H9 (cell line): Measurements from ENCODE around the gene PRKCA. TPM values are rescaled to one million over a fixed set of nuclear protein-coding genes. Genes with fewer than 3 reads are reported as not detected.
A peak's percentile ranks its signal among the peaks of the same experiment; 100 is the strongest.

Experiments used
- DNase-seq: peaks from one replicate; pipeline ENCODE4 v3.0.0-alpha.2; 2017
- H2AFZ ChIP-seq: one replicate; pipeline ENCODE4 v1.6.1; 2013; ENCODE audit warnings: mild to moderate bottlenecking, low read length, control low read depth, moderate library complexity
- H2AK5ac ChIP-seq: 2 replicates; pipeline ENCODE4 v1.6.1; 2013; ENCODE audit warnings: low read length, control low read depth, mixed read lengths; ENCODE audit not compliant: insufficient read length
- H2BK120ac ChIP-seq: one replicate; pipeline ENCODE4 v1.6.1; 2013; ENCODE audit warnings: low read depth, mild to moderate bottlenecking, low read length, control low read depth, inconsistent platforms; ENCODE audit not compliant: poor library complexity, severe bottlenecking
- H2BK12ac ChIP-seq: 2 replicates; pipeline ENCODE4 v1.6.1; 2013; ENCODE audit warnings: low read length, control low read depth, mixed read lengths, low read depth; ENCODE audit not compliant: insufficient read length
- H2BK15ac ChIP-seq: 2 replicates; pipeline ENCODE4 v1.6.1; 2013; ENCODE audit warnings: low read depth, low read length, control low read depth
- H2BK20ac ChIP-seq: one replicate; pipeline ENCODE4 v1.6.1; 2013; ENCODE audit warnings: low read depth, mild to moderate bottlenecking, low read length, control low read depth, inconsistent platforms; ENCODE audit not compliant: poor library complexity, severe bottlenecking
- H2BK5ac ChIP-seq: 2 replicates; pipeline ENCODE4 v1.6.1; 2013; ENCODE audit warnings: low read length, control low read depth, mixed read lengths; ENCODE audit not compliant: insufficient read length
- H3K14ac ChIP-seq: 2 replicates; pipeline ENCODE4 v1.6.1; 2013; ENCODE audit warnings: low read length, control low read depth; ENCODE audit not compliant: insufficient read depth
- H3K18ac ChIP-seq: 2 replicates; pipeline ENCODE4 v1.6.1; 2013; ENCODE audit warnings: low read depth, mild to moderate bottlenecking, mixed read lengths, low read length, control low read depth; ENCODE audit not compliant: insufficient read length
- H3K23ac ChIP-seq: 2 replicates; pipeline ENCODE4 v1.6.1; 2013; ENCODE audit warnings: low read length, control low read depth, mixed read lengths, low read depth; ENCODE audit not compliant: insufficient read length
- H3K23me2 ChIP-seq: 2 replicates; pipeline ENCODE4 v1.6.1; 2013; ENCODE audit warnings: low read depth, mild to moderate bottlenecking, mixed read lengths, low read length, control low read depth; ENCODE audit not compliant: insufficient read length, poor library complexity, severe bottlenecking
- H3K27ac ChIP-seq: 2 replicates; pipeline ENCODE4 v1.5.1; 2013; ENCODE audit warnings: low read length, control low read depth, mixed read lengths, low read depth; ENCODE audit not compliant: insufficient read length
- H3K27me3 ChIP-seq: 2 replicates; pipeline ENCODE4 v1.6.1; 2013; ENCODE audit warnings: low read length, control low read depth, inconsistent platforms; ENCODE audit not compliant: insufficient read depth
- H3K4ac ChIP-seq: 2 replicates; pipeline ENCODE4 v1.6.1; 2013; ENCODE audit warnings: low read depth, mild to moderate bottlenecking, control low read depth, inconsistent platforms, low read length, moderate library complexity
- H3K4me1 ChIP-seq: 2 replicates; pipeline ENCODE4 v1.6.1; 2013; ENCODE audit warnings: low read length, control low read depth, inconsistent platforms; ENCODE audit not compliant: insufficient read depth
- H3K4me2 ChIP-seq: 2 replicates; pipeline ENCODE4 v1.6.1; 2013; ENCODE audit warnings: low read length, control low read depth, mixed read lengths; ENCODE audit not compliant: insufficient read length, insufficient read depth
- H3K56ac ChIP-seq: 2 replicates; pipeline ENCODE4 v1.6.1; 2013; ENCODE audit warnings: low read depth, mild to moderate bottlenecking, mixed read lengths, low read length, control low read depth; ENCODE audit not compliant: insufficient read length
- H3K79me1 ChIP-seq: 2 replicates; pipeline ENCODE4 v1.6.1; 2013; ENCODE audit warnings: low read depth, mild to moderate bottlenecking, moderate library complexity, low read length, control low read depth, inconsistent platforms; ENCODE audit not compliant: insufficient read depth, poor library complexity, severe bottlenecking
- H3K79me2 ChIP-seq: 2 replicates; pipeline ENCODE4 v1.6.1; 2013; ENCODE audit warnings: low read length, control low read depth, inconsistent platforms; ENCODE audit not compliant: insufficient read depth
- H3K9ac ChIP-seq: 2 replicates; pipeline ENCODE4 v1.6.1; 2013; ENCODE audit warnings: low read length, control low read depth, mixed read lengths; ENCODE audit not compliant: insufficient read length; ENCODE audit errors: extremely low read depth
- H3K9me3 ChIP-seq: one replicate; pipeline ENCODE4 v1.6.1; 2013; ENCODE audit warnings: low read depth, low read length, inconsistent platforms; ENCODE audit not compliant: control insufficient read depth
- H3T11ph ChIP-seq: one replicate; pipeline ENCODE4 v1.6.1; 2013; ENCODE audit warnings: mild to moderate bottlenecking, low read length, control low read depth, inconsistent platforms
- H4K20me1 ChIP-seq: one replicate; pipeline ENCODE4 v1.6.1; 2013; ENCODE audit not compliant: control insufficient read depth, insufficient read length, insufficient read depth
- H4K5ac ChIP-seq: 2 replicates; pipeline ENCODE4 v1.6.1; 2013; ENCODE audit warnings: low read depth, mild to moderate bottlenecking, mixed read lengths, low read length, control low read depth; ENCODE audit not compliant: insufficient read length
- H4K8ac ChIP-seq: replicated peaks from 2 replicates; pipeline ENCODE4 v1.6.1; 2013; ENCODE audit warnings: low read length, control low read depth, mixed read lengths, low read depth; ENCODE audit not compliant: insufficient read length
- H4K91ac ChIP-seq: 2 replicates; pipeline ENCODE4 v1.6.1; 2013; ENCODE audit warnings: low read depth, mild to moderate bottlenecking, moderate library complexity, mixed read lengths, low read length, control low read depth; ENCODE audit not compliant: insufficient read length
- H3K27ac Mint-ChIP-seq, 3 experiments: 2 replicates in 2 of 3; 3 replicates in 1 of 3; pipeline ENCODE4 v1.8.0; 2020 to 2021; ENCODE audit warnings: mixed read lengths in 3 of 3, mild to moderate bottlenecking in 1 of 3, moderate library complexity in 1 of 3
- H3K27me3 Mint-ChIP-seq: 2 replicates; pipeline ENCODE4 v1.8.0; 2021; ENCODE audit warnings: low read depth, mild to moderate bottlenecking, moderate library complexity, mixed read lengths
- H3K36me3 Mint-ChIP-seq, 3 experiments: 2 replicates in 2 of 3; 3 replicates in 1 of 3; pipeline ENCODE4 v1.8.0; 2020 to 2021; ENCODE audit warnings: low read depth in 3 of 3, mixed read lengths in 3 of 3; ENCODE audit not compliant: insufficient read depth in 1 of 3
- H3K4me1 Mint-ChIP-seq, 2 experiments: 2 replicates each; pipeline ENCODE4 v1.8.0; 2020; ENCODE audit warnings: mixed read lengths in 2 of 2
- H3K4me3 Mint-ChIP-seq, 2 experiments: 2 replicates in 1 of 2; 3 replicates in 1 of 2; pipeline ENCODE4 v1.8.0; 2020 to 2021; ENCODE audit warnings: mild to moderate bottlenecking in 2 of 2, mixed read lengths in 2 of 2, moderate library complexity in 1 of 2
- H3K9me3 Mint-ChIP-seq, 2 experiments: 2 replicates in 1 of 2; 3 replicates in 1 of 2; pipeline ENCODE4 v1.8.0; 2020; ENCODE audit warnings: mild to moderate bottlenecking in 2 of 2, mixed read lengths in 2 of 2, moderate library complexity in 1 of 2
- WGBS: extraction: QIAGEN DNeasy Blood & Tissue Kit; methylation state at CpG from one replicate; pipeline ENCODE4 v1.1.7; 2013; ENCODE audit warnings: missing lambda C conversion rate, low lambda C conversion rate, mixed read lengths; ENCODE audit not compliant: insufficient read length; ENCODE audit errors: extremely low coverage; 5-methylcytosine and 5-hydroxymethylcytosine counted together
- total RNA-seq: library from RNA; stranded (reverse); gene quantifications from 2 replicates; pipeline ENCODE4 v1.2.1, GENCODE V29; 2021
- TF ChIP-seq, protein P1 (sequence below): fragments of 200-600 bp; sonication (generic); conservative IDR thresholded peaks from 3 replicates; pipeline ENCODE4 v1.8.0; 2021; ENCODE audit warnings: antibody characterized with exemption, mild to moderate bottlenecking

The PRKCA gene
- total RNA-seq, 1 experiment from 2014 or later, result 10.5 TPM

DNA sequence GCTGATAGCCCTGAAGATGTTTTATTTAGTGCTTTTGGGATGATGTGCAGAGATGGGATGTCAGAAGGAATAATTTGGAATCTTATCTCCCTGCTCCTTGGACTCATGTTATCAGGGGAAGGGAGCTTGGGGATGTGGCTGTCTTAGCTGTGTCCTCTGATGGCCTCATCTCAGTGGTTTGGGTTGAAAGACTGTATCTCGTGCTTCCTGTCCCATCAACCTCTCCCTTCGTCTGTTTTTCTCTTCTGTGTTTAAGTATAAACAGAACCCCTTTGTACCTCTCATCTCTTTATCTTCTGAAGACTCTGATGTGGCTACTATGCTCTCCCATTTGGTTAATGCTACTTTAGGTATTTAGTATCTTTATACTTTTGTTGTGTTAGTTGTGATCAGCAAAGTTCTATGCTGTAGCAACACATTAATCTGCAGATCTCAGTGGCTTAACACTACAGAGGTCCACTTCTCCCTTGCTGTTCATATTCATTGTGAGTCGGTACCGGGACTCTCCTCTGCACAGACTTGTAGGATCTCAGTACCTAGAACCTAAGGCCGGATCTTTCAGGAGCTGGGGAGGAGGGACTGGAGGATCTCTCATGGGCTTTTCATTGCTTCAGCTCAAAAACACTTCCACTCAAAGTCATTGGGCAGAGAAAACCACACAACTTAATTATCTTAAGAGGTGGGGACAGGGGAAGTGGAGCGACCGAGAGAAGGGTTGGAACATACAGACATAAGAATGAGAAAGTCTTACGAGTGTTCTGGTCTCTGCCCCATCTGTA, 28.8 kb downstream of the PRKCA start:
- H3K79me2 ChIP-seq, result no peaks in the 10 kb centered on the region
- H3K27me3 ChIP-seq, result no peaks in the 10 kb centered on the region
- no peaks in the 10 kb centered on the region for H3K79me1 ChIP-seq
- H3K18ac ChIP-seq, result no peak overlapping the region
- no peak overlapping the region for H2BK20ac ChIP-seq
- WGBS, result no CpG with 5 or more reads among the region's 8 CpGs
- H3K27ac ChIP-seq, result no peak overlapping the region
- no peak overlapping the region for H2AK5ac ChIP-seq
- H3K4ac ChIP-seq, result no peak overlapping the region
- no peak overlapping the region for H2BK5ac ChIP-seq
- H2BK15ac ChIP-seq, result no peak overlapping the region
- H3K4me2 ChIP-seq, result no peak overlapping the region
- H3K56ac ChIP-seq, result no peak overlapping the region
- Mint-ChIP-seq H3K27me3 (no peaks in the 10 kb centered on the region), H3K9me3 (no peaks in the 10 kb centered on the region), H3K36me3 (peaks cover 0 to 5% (median 0%) of the 10 kb centered on the region in 3 experiments; a peak in 2 of 7 replicates), H3K4me3 (no peak overlapping the region), H3K4me1 (0 out of 4 replicates have a peak, but pooled peaks cover 0 to 4% of the 10 kb centered on the region in 2 experiments), H3K27ac (peak overlapping the region in 1 of 3 experiments; percentile 11; a peak in 1 of 7 replicates)
- no peak overlapping the region for H3K23ac ChIP-seq
- H4K20me1 ChIP-seq, result no peaks in the 10 kb centered on the region
- H3T11ph ChIP-seq, result no peak overlapping the region
- H3K9ac ChIP-seq, result no peak overlapping the region
- H2BK120ac ChIP-seq, result no peak overlapping the region
- no peaks in the 10 kb centered on the region for H3K23me2 ChIP-seq
- no peak overlapping the region for H4K91ac ChIP-seq
- no peak overlapping the region for H2BK12ac ChIP-seq
- H4K8ac ChIP-seq, result no peak overlapping the region
- TF ChIP-seq, protein P1, sequence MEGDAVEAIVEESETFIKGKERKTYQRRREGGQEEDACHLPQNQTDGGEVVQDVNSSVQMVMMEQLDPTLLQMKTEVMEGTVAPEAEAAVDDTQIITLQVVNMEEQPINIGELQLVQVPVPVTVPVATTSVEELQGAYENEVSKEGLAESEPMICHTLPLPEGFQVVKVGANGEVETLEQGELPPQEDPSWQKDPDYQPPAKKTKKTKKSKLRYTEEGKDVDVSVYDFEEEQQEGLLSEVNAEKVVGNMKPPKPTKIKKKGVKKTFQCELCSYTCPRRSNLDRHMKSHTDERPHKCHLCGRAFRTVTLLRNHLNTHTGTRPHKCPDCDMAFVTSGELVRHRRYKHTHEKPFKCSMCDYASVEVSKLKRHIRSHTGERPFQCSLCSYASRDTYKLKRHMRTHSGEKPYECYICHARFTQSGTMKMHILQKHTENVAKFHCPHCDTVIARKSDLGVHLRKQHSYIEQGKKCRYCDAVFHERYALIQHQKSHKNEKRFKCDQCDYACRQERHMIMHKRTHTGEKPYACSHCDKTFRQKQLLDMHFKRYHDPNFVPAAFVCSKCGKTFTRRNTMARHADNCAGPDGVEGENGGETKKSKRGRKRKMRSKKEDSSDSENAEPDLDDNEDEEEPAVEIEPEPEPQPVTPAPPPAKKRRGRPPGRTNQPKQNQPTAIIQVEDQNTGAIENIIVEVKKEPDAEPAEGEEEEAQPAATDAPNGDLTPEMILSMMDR, result no peak
- DNase-seq, result no peak
- H3K9me3 ChIP-seq, result no peaks in the 10 kb centered on the region
- H2AFZ ChIP-seq, result no peak overlapping the region
- H4K5ac ChIP-seq, result no peak overlapping the region
- H3K14ac ChIP-seq, result no peak overlapping the region
- no peaks in the 10 kb centered on the region for H3K4me1 ChIP-seq
